K562 treated with DMSO at 1 percent for 24 hours (cell line): ENCODE results near the gene TMA16. TPM values are rescaled to one million over a fixed set of nuclear protein-coding genes. Genes with fewer than 3 reads are reported as not detected.

ENCODE experiments used
- total RNA-seq: library from RNA; unstranded; fragments of 300-600 nt; gene quantifications from 2 replicates; pipeline ENCODE4 v1.2.3, GENCODE V29; 2022; ENCODE audit warnings: low read depth; ENCODE audit not compliant: insufficient read depth

The TMA16 gene
- total RNA-seq: 17.4 and 23.8 TPM in 2 replicates

GRCh38 chr4:163494360-163495241, at the start of gene TMA16:
Gene TMA16, plus strand, starts transcription at chr4:163494690. Its CDS starts 112 bp downstream, at chr4:163494802.

GRCh38 chr4:163473576-163473975, 20.9 kb upstream of the TMA16 start, which contains the start of gene TKTL2:
Gene TKTL2, minus strand, starts transcription at chr4:163473754. Its CDS starts 20 bp downstream, at chr4:163473734.

Other genes with a start within 250 kb of the TMA16 start
- gene NPY1R, start 162.1 kb upstream of the TMA16 start, total RNA-seq: 0.20 TPM in 1 of 2 replicates, not detected in the other
- not detected in 2 replicates for gene NPY5R, start 150.8 kb upstream of the TMA16 start, total RNA-seq
- gene TKTL2, start 20.9 kb upstream of the TMA16 start, total RNA-seq: 0.28 TPM in 1 of 2 replicates, not detected in the other